IMR-90 (cell line): Measurements from ENCODE around the gene AOX1. TPM values are rescaled to one million over a fixed set of nuclear protein-coding genes. Genes with fewer than 3 reads are reported as not detected.

Source experiments
- ATAC-seq: fragments of 200-7000 bp; cut with Tn5 transposase; 2 replicates; pipeline ENCODE4 v1.9.1; 2020; ENCODE audit warnings: low read depth, mild to moderate bottlenecking, moderate library complexity
- BruUV-seq: library from RNA; stranded (reverse); fragments of 400-500 nt; replicated peaks from 2 replicates; lab custom pipeline; 2021; lab: Mats Ljungman, UMichigan
- CTCF ChIA-PET: fragments of 300-600 bp; formaldehyde crosslinking; extraction: SDS; loops from one replicate; lab custom pipeline; 2021; ENCODE audit warnings: antibody characterized with exemption; lab: Yijun Ruan, JAX
- POLR2A ChIA-PET: fragments of 300-600 bp; sonication (Branson Sonifier 250); formaldehyde crosslinking; loops from one replicate; lab custom pipeline; 2022; ENCODE audit warnings: antibody characterized with exemption; ENCODE audit not compliant: unreplicated experiment; lab: Charles Lee
- DNase-seq: peaks from one replicate; pipeline ENCODE4 v3.0.0; 2013
- H2AFZ ChIP-seq: replicated peaks from 2 replicates; pipeline ENCODE3; 2013; ENCODE audit warnings: low read length, mild to moderate bottlenecking; ENCODE audit not compliant: poor library complexity
- H2AK5ac ChIP-seq: 2 replicates; pipeline ENCODE4 v1.6.1; 2013; ENCODE audit warnings: low read depth, low read length, inconsistent platforms
- H2AK9ac ChIP-seq: replicated peaks from 2 replicates; pipeline ENCODE3; 2013; ENCODE audit warnings: mild to moderate bottlenecking, low read depth, low read length, moderate library complexity; ENCODE audit not compliant: poor library complexity
- H2BK120ac ChIP-seq: 2 replicates; pipeline ENCODE4 v1.6.1; 2013; ENCODE audit warnings: low read depth, low read length, inconsistent platforms
- H2BK15ac ChIP-seq: 3 replicates; pipeline ENCODE4 v1.6.1; 2013; ENCODE audit warnings: low read depth, low read length, inconsistent platforms
- H2BK20ac ChIP-seq: 2 replicates; pipeline ENCODE4 v1.6.1; 2013; ENCODE audit warnings: low read depth, mild to moderate bottlenecking, inconsistent platforms, low read length, moderate library complexity
- H2BK5ac ChIP-seq: 2 replicates; pipeline ENCODE4 v1.6.1; 2013; ENCODE audit warnings: mild to moderate bottlenecking, low read depth, low read length, inconsistent platforms; ENCODE audit not compliant: poor library complexity, severe bottlenecking
- H3K14ac ChIP-seq: replicated peaks from 2 replicates; pipeline ENCODE4 v1.6.1; 2013; ENCODE audit warnings: low read depth, low read length, inconsistent platforms
- H3K18ac ChIP-seq: 2 replicates; pipeline ENCODE4 v1.6.1; 2013; ENCODE audit warnings: low read depth, low read length, control low read depth
- H3K23ac ChIP-seq: 2 replicates; pipeline ENCODE4 v1.6.1; 2013; ENCODE audit warnings: low read depth, low read length, inconsistent platforms
- H3K27ac ChIP-seq: 2 replicates; pipeline ENCODE4 v1.5.1; 2013; ENCODE audit warnings: mild to moderate bottlenecking, control low read depth, low read length; ENCODE audit not compliant: insufficient read depth
- H3K27me3 ChIP-seq: 2 replicates; pipeline ENCODE4 v1.6.1; 2013; ENCODE audit warnings: low read length; ENCODE audit not compliant: control insufficient read depth, insufficient read depth
- H3K36me3 ChIP-seq: 2 replicates; pipeline ENCODE4 v1.6.1; 2013; ENCODE audit warnings: low read length, mixed read lengths; ENCODE audit not compliant: control insufficient read depth, insufficient read depth
- H3K4ac ChIP-seq: 2 replicates; pipeline ENCODE4 v1.6.1; 2013; ENCODE audit warnings: low read depth, low read length, inconsistent platforms
- H3K4me1 ChIP-seq: 2 replicates; pipeline ENCODE4 v1.6.1; 2013; ENCODE audit warnings: low read length, mixed read lengths; ENCODE audit not compliant: control insufficient read depth, insufficient read depth
- H3K4me2 ChIP-seq: 2 replicates; pipeline ENCODE4 v1.6.1; 2013; ENCODE audit warnings: low read depth, mild to moderate bottlenecking, control low read depth, low read length, moderate library complexity
- H3K4me3 ChIP-seq: 2 replicates; pipeline ENCODE4 v1.5.1; 2013; ENCODE audit warnings: low read depth, mild to moderate bottlenecking, control low read depth, low read length, moderate library complexity; ENCODE audit not compliant: insufficient read depth
- H3K56ac ChIP-seq: 2 replicates; pipeline ENCODE4 v1.6.1; 2013; ENCODE audit warnings: low read length, inconsistent platforms; ENCODE audit not compliant: insufficient read depth; ENCODE audit errors: extremely low read depth
- H3K79me1 ChIP-seq, 2 experiments: 2 replicates each; pipeline ENCODE4 v1.6.1; 2013; ENCODE audit warnings: low read length in 2 of 2, inconsistent platforms in 1 of 2, low read depth in 1 of 2
- H3K9ac ChIP-seq: 2 replicates; pipeline ENCODE4 v1.6.1; 2013; ENCODE audit warnings: low read depth, low read length, control low read depth
- H3K9me1 ChIP-seq: 2 replicates; pipeline ENCODE4 v1.6.1; 2013; ENCODE audit warnings: low read length, inconsistent platforms; ENCODE audit not compliant: insufficient read depth
- H3K9me3 ChIP-seq: 2 replicates; pipeline ENCODE4 v1.6.1; 2013; ENCODE audit warnings: low read length; ENCODE audit not compliant: control insufficient read depth, insufficient read depth
- H4K20me1 ChIP-seq: 2 replicates; pipeline ENCODE4 v1.6.1; 2013; ENCODE audit warnings: low read length, inconsistent platforms; ENCODE audit not compliant: insufficient read depth
- H4K5ac ChIP-seq: 2 replicates; pipeline ENCODE4 v1.6.1; 2013; ENCODE audit warnings: mild to moderate bottlenecking, low read depth, low read length, control low read depth
- H4K8ac ChIP-seq, 2 experiments: 2 replicates each; pipeline ENCODE4 v1.6.1; 2013; ENCODE audit warnings: low read depth in 2 of 2, low read length in 2 of 2, control low read depth in 1 of 2, inconsistent platforms in 1 of 2
- H4K91ac ChIP-seq: 2 replicates; pipeline ENCODE4 v1.6.1; 2013; ENCODE audit warnings: low read depth, low read length, inconsistent platforms; ENCODE audit not compliant: insufficient read depth
- BHLHE40 ChIP-seq: fragments of 150-350 bp; IDR thresholded peaks from 2 replicates; pipeline ENCODE4 v1.6.1; 2016; ENCODE audit warnings: mild to moderate bottlenecking, low read depth, low read length
- CEBPB ChIP-seq: IDR thresholded peaks from 2 replicates; pipeline ENCODE4 v1.6.1; 2012; ENCODE audit warnings: low read depth, low read length, improper control_type of control experiment
- CHD1 ChIP-seq: IDR thresholded peaks from 2 replicates; pipeline ENCODE4 v1.6.1; 2012; ENCODE audit warnings: low read depth, low read length, improper control_type of control experiment
- MAFK ChIP-seq: IDR thresholded peaks from 2 replicates; pipeline ENCODE4 v1.6.1; 2012; ENCODE audit warnings: low read depth, low read length, improper control_type of control experiment
- MAZ ChIP-seq: IDR thresholded peaks from 2 replicates; pipeline ENCODE4 v1.6.1; 2012; ENCODE audit warnings: low read depth, mild to moderate bottlenecking, low read length, improper control_type of control experiment, moderate library complexity, borderline replicate concordance
- MXI1 ChIP-seq: IDR thresholded peaks from 2 replicates; pipeline ENCODE4 v1.6.1; 2012; ENCODE audit warnings: low read depth, mild to moderate bottlenecking, low read length, moderate library complexity, borderline replicate concordance
- NFE2L2 ChIP-seq: fragments of 150-350 bp; IDR thresholded peaks from 2 replicates; pipeline ENCODE4 v1.6.1; 2016; ENCODE audit warnings: low read depth, mild to moderate bottlenecking, low read length
- RCOR1 ChIP-seq: IDR thresholded peaks from 2 replicates; pipeline ENCODE4 v1.6.1; 2012; ENCODE audit warnings: mild to moderate bottlenecking, low read length, improper control_type of control experiment; ENCODE audit not compliant: insufficient replicate concordance
- RFX5 ChIP-seq: IDR thresholded peaks from 2 replicates; pipeline ENCODE4 v1.8.0; 2012; ENCODE audit warnings: low read depth, mild to moderate bottlenecking, low read length, moderate library complexity
- SMC3 ChIP-seq: fragments of 150-350 bp; IDR thresholded peaks from 2 replicates; pipeline ENCODE4 v1.6.1; 2016; ENCODE audit warnings: low read depth, mild to moderate bottlenecking, antibody characterized with exemption, low read length, moderate library complexity
- WGBS, 2 experiments: methylation state at CpG; one replicate each; pipeline versions ENCODE4 v1.1.5 to v1.1.7; 2013; ENCODE audit warnings: missing lambda C conversion rate in 2 of 2; ENCODE audit not compliant: insufficient read length in 1 of 2; ENCODE audit errors: extremely low coverage in 2 of 2; 5-methylcytosine and 5-hydroxymethylcytosine counted together
- dilution Hi-C: fragments of 300-500 bp; cut with HindIII; formaldehyde crosslinking; loops from one replicate; pipeline ENCODE4 v1.14.3; 2018; ENCODE audit warnings: low sequenced_read_pairs; ENCODE audit not compliant: unreplicated experiment
- in situ Hi-C: fragments of 300-500 bp; cut with MboI; formaldehyde crosslinking; loops from 3 replicates; pipeline ENCODE4 v1.14.3; 2019; ENCODE audit warnings: low sequenced_read_pairs, inconsistent platforms, mixed read lengths
- intact Hi-C: fragments of 100-400 bp; cut with micrococcal nuclease; formaldehyde crosslinking; loops from 2 replicates; pipeline ENCODE4 v1.10.0; 2022
- polyA plus RNA-seq, 3 experiments: library from polyadenylated mRNA; depleted of rRNA; stranded (reverse); fragments of >200 nt; gene quantifications; 2 replicates each; pipeline ENCODE4 v1.2.3, GENCODE V29; 2012; ENCODE audit warnings: low replicate concordance in 1 of 3
- total RNA-seq: library from RNA; depleted of rRNA; stranded (reverse); fragments of >200 nt; gene quantifications from 2 replicates; pipeline ENCODE4 v1.2.3, GENCODE V29; 2012
- TF ChIP-seq, protein P1 (sequence below): fragments of 150-350 bp; IDR thresholded peaks from 2 replicates; pipeline ENCODE4 v1.6.1; 2017; ENCODE audit warnings: mild to moderate bottlenecking, antibody characterized with exemption, low read length, low read depth
- TF ChIP-seq, protein P2 (sequence below): conservative IDR thresholded peaks from 2 replicates; pipeline ENCODE4 v1.5.1; 2012; ENCODE audit warnings: mild to moderate bottlenecking, low read depth, low read length, improper control_type of control experiment

AOX1 gene
- total and polyA plus RNA-seq, 2 of the 4 experiments (the other 2 are of a cell fraction), result 21.7 to 59.9 TPM

DNA sequence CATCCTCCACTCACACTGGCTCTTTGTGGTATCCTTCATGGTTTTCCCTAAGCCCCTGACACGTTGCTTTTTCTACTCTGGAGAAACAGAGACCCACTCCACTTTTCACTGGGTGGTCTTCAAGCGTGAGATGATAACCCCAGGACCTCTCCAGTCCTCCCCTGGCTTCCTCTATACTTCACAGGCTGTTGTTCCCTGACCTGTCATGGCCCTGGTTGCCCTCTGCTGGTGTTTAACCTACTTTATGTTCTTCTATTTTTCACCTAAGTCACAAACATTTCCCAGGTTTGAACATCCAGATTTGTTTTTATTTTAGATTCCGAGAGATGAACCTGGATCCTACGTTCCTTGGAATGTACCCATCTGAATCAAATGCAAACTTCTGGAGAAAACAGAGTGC is 84.5 kb downstream of the AOX1 start:
- Histone ChIP-seq H3K4me1 (no peaks in the 10 kb centered on the region; the same call in 1 of the 2 replicates), H3K4me2 (no peak overlapping the region), H3K18ac (no peak overlapping the region), H3K4me3 (no peak overlapping the region), H4K20me1 (no peaks in the 10 kb centered on the region), H4K8ac (no peak overlapping the region), H3K27ac (no peak overlapping the region), H3K79me1 (no peaks in the 10 kb centered on the region), H3K4ac (no peak overlapping the region), H3K9me1 (no peaks in the 10 kb centered on the region; the same call in 1 of the 2 replicates), H3K23ac (no peak overlapping the region), H4K91ac (no peak overlapping the region), H2AK9ac (no peak overlapping the region), H3K9ac (no peak overlapping the region), H3K56ac (no peak overlapping the region), H2AK5ac (no peak overlapping the region), H2AFZ (no peak overlapping the region), H3K9me3 (no peaks in the 10 kb centered on the region), H2BK15ac (no peak overlapping the region), H3K36me3 (no peaks in the 10 kb centered on the region), H3K27me3 (no peaks in the 10 kb centered on the region; the same call in 1 of the 2 replicates), H2BK20ac (no peak overlapping the region), H4K5ac (no peak overlapping the region), H2BK5ac (no peak overlapping the region), H2BK120ac (no peak overlapping the region), H3K14ac (no peak overlapping the region)
- ChIA-PET CTCF (no interaction called here), POLR2A (no interaction called here)
- intact Hi-C loops, result no loop called here
- dilution Hi-C loops, result no loop called here
- ATAC-seq (no peak), DNase-seq (no peak)
- BruUV-seq, result no TSS peak
- in situ Hi-C loops, result no loop called here
- WGBS, 2 experiments, result 40% methylated on average over 2 of the region's 4 CpGs; no CpG with 5 or more reads in 1 of the 2 experiments
- TF ChIP-seq NFE2L2 (no peak), BHLHE40 (no peak), MAZ (no peak), MAFK (no peak), CEBPB (no peak), SMC3 (no peak), MXI1 (no peak), RFX5 (no peak), RCOR1 (no peak), CHD1 (no peak)
- TF ChIP-seq, protein P1, sequence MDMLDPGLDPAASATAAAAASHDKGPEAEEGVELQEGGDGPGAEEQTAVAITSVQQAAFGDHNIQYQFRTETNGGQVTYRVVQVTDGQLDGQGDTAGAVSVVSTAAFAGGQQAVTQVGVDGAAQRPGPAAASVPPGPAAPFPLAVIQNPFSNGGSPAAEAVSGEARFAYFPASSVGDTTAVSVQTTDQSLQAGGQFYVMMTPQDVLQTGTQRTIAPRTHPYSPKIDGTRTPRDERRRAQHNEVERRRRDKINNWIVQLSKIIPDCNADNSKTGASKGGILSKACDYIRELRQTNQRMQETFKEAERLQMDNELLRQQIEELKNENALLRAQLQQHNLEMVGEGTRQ, result no peak
- TF ChIP-seq, protein P2, sequence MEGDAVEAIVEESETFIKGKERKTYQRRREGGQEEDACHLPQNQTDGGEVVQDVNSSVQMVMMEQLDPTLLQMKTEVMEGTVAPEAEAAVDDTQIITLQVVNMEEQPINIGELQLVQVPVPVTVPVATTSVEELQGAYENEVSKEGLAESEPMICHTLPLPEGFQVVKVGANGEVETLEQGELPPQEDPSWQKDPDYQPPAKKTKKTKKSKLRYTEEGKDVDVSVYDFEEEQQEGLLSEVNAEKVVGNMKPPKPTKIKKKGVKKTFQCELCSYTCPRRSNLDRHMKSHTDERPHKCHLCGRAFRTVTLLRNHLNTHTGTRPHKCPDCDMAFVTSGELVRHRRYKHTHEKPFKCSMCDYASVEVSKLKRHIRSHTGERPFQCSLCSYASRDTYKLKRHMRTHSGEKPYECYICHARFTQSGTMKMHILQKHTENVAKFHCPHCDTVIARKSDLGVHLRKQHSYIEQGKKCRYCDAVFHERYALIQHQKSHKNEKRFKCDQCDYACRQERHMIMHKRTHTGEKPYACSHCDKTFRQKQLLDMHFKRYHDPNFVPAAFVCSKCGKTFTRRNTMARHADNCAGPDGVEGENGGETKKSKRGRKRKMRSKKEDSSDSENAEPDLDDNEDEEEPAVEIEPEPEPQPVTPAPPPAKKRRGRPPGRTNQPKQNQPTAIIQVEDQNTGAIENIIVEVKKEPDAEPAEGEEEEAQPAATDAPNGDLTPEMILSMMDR, result no peak
